Left lung (tissue), 10 donors: ENCODE data around the gene SLC6A9. TPM values are rescaled to one million over a fixed set of nuclear protein-coding genes. Genes with fewer than 3 reads are reported as not detected.

Experiments used
- ATAC-seq: fragments of 200-7000 bp; cut with Tn5 transposase; one replicate; pipeline ENCODE4 v1.9.1; 2020; ENCODE audit warnings: moderate library complexity
- DNase-seq, 4 donors: peaks; one replicate each; pipeline ENCODE4 v3.0.0-alpha.2; 2013 to 2020
- H3K27ac ChIP-seq, 2 donors: fragments of 200-600 bp; sonication (generic) in 1 of 2; one replicate each; pipeline versions ENCODE4 v1.5.0 to v1.8.0; 2020 to 2021
- H3K27me3 ChIP-seq, 2 donors: fragments of 200-600 bp; sonication (generic) in 1 of 2; one replicate each; pipeline versions ENCODE4 v1.5.0 to v1.8.0; 2020 to 2021
- H3K36me3 ChIP-seq, 2 donors: fragments of 200-600 bp; sonication (generic) in 1 of 2; one replicate each; pipeline versions ENCODE4 v1.5.0 to v1.8.0; 2020 to 2021
- H3K4me1 ChIP-seq, 2 donors: fragments of 200-600 bp; one replicate each; pipeline ENCODE4 v1.8.0; 2021
- H3K4me3 ChIP-seq, 2 donors: fragments of 200-600 bp; sonication (generic) in 1 of 2; one replicate each; pipeline versions ENCODE4 v1.5.0 to v1.8.0; 2020 to 2021; ENCODE audit warnings: mild to moderate bottlenecking in 1 of 2
- H3K9me3 ChIP-seq, 2 donors: fragments of 200-600 bp; sonication (generic) in 1 of 2; one replicate each; pipeline versions ENCODE4 v1.5.0 to v1.8.0; 2020 to 2021
- CTCF ChIP-seq, 2 donors: fragments of 200-600 bp; sonication (generic) in 1 of 2; IDR thresholded peaks; one replicate each; pipeline versions ENCODE4 v1.5.0 to v1.8.0; 2021; ENCODE audit warnings: antibody characterized with exemption in 2 of 2
- intact Hi-C, 2 donors: fragments of 100-400 bp; cut with DNase I; formaldehyde crosslinking; loops; one replicate each; pipeline versions ENCODE4 v1.11.2 to v1.14.2; 2022
- polyA plus RNA-seq, 6 donors: library from polyadenylated mRNA; unstranded; fragments of 120-200 nt; gene quantifications; one replicate each; pipeline ENCODE4 v1.2.1, GENCODE V29; 2013; ENCODE audit not compliant: insufficient read length in 6 of 6
- total RNA-seq, 2 donors: library from RNA; stranded (reverse); fragmentation: NEBNext Ultra II Directional; extraction: Animal tissue kit (Norgen Biotek cat#: 25700); gene quantifications; one replicate each; pipeline ENCODE4 v1.2.1, GENCODE V29; 2021
- donor health status: DM: no; HTN: yes; CAD: no.
- donor health status: DM: no; HTN: no; CAD: no.

SLC6A9 gene
- total and polyA plus RNA-seq, 8 donors = 10.9 to 28.5 (median 14.6) TPM

DNA sequence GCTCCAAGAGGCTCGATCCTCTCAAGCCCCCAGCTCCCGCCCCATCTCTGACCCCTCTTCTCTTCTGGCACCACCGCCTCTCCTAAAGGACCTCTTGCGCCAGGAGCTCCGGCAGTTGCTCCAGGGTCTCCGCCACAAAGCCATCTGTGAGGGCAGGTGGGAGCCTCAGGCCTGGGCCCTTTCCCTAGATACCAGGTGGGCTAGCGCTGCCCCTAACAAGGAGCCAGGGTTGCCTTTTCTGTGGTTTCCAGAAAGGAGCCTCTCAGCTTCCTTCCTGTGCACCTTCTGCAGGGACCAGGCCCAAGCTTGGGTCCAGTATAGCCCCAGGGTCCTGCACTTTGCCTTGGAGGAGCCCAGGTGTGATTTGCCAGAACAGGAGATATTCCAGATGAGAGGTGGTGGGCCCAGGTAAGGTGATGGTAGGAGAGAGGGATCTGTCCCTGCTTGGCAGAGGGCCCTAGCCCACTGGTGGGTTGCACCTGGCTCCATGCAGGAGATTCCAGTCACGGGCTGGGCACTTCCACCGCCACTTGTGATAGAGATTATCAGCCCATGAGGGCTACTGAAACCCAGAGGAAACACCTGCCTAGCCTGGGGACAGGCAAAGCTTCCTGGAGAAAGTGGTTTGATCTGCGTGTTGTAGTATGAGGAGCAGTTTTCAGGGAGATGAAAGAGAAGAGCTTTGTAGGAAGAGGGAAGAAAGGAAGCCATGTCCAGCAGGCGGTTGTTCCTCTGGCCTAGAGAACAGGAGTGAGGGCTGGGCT lies 38.8 kb downstream of the SLC6A9 start:
- no peak for TF ChIP-seq CTCF (IDR thresholded peaks at IDR 0.05)
- ATAC-seq (no peak), DNase-seq (peak in 1 of 4 donors; percentile 50)
- H3K36me3 ChIP-seq = no peaks in the 10 kb centered on the region
- peak overlapping the region; percentile 68 to 82 for H3K4me3 ChIP-seq
- no peaks in the 10 kb centered on the region for H3K9me3 ChIP-seq
- no peaks in the 10 kb centered on the region for H3K27me3 ChIP-seq
- peak overlapping the region; percentile 28 to 71 for H3K27ac ChIP-seq
- H3K4me1 ChIP-seq = peaks cover 7 to 22% of the 10 kb centered on the region in 2 donors
- intact Hi-C loops = no loop called here

- Histone ChIP-seq H3K27ac (peak within 1 kb of the TSS; percentile 71 to 86), H3K4me3 (peak within 1 kb of the TSS; percentile 68 to 82), H3K27me3 (no peaks in the 10 kb centered on the region), H3K36me3 (no peaks in the 10 kb centered on the region), H3K9me3 (no peaks in the 10 kb centered on the region), H3K4me1 (peaks cover 7 to 22% of the 10 kb centered on the region in 2 donors)
- TF ChIP-seq CTCF (IDR thresholded peaks at IDR 0.05) = no peak
- peak; percentile 89 for ATAC-seq
- intact Hi-C loops = no loop called here
- DNase-seq = peak; percentile 57 to 97 (median 85)
These were observed 39.6 kb downstream of the SLC6A9 start, which contains the start of gene CCDC24 for GRCh38 chr1:43991476-43992231. CCDC24 (plus strand) TSS chr1:43991599; CDS start chr1:43991879, 280 bp downstream.

- Histone ChIP-seq H3K9me3 (no peaks in the 10 kb centered on the region), H3K27ac (peak overlapping the region; percentile 71 to 86), H3K4me3 (peak overlapping the region; percentile 68 to 82), H3K36me3 (no peaks in the 10 kb centered on the region), H3K27me3 (no peaks in the 10 kb centered on the region), H3K4me1 (peaks cover 7 to 22% of the 10 kb centered on the region in 2 donors)
- no peak for TF ChIP-seq CTCF (IDR thresholded peaks at IDR 0.05)
- intact Hi-C loops = no loop called here
- DNase-seq (no peak), ATAC-seq (peak; percentile 34)
These were observed 40.1 kb downstream of the SLC6A9 start for GRCh38 chr1:43991200-43991475.

GRCh38 chr1:43990271-43991199 lies 40.7 kb downstream of the SLC6A9 start:
- H3K27ac ChIP-seq = peak overlapping the region in 1 of 2 donors; percentile 86
- TF ChIP-seq CTCF (IDR thresholded peaks at IDR 0.05) = no peak
- H3K4me3 ChIP-seq = peak overlapping the region; percentile 68 to 82
- ATAC-seq (no peak), DNase-seq (peak in 1 of 4 donors; percentile 42)
- H3K9me3 ChIP-seq = no peaks in the 10 kb centered on the region
- peaks cover 0 to 3% of the 10 kb centered on the region in 2 donors for H3K36me3 ChIP-seq
- intact Hi-C loops = no loop called here
- peaks cover 7 to 22% of the 10 kb centered on the region in 2 donors for H3K4me1 ChIP-seq
- H3K27me3 ChIP-seq = no peaks in the 10 kb centered on the region
